Measurements from ENCODE around the gene RPS6KA5.
"Not testable (repeated sequence)": the region's sequence is repeated elsewhere in the genome, so short reads cannot be mapped to it uniquely, and the experiment has no call there.

The RPS6KA5 gene

DNA sequence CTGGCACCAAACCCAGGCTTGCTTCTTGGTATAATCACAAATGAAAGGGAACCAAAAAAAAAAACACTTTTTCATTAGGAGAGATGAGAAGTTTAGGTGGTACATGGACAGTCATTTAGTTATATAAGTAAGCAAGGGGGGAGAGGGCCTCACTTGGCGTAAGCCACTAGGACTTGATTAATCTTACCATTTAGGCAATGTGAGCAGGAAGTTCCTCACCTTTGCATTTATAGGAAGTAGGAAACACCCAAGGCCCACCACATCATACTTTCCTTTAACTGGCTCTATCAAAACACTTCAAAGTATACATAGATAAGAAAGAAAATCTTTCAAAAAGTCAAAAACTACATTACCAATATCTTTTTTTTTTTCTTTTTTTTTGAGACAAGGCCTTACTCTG is 6.7 kb upstream of the RPS6KA5 start:
- peak in 1 of 2 donors; percentile 7 for DNase-seq (ENCODE audit: extremely low read depth in 1 of 2, low read depth in 1 of 2)

DNA sequence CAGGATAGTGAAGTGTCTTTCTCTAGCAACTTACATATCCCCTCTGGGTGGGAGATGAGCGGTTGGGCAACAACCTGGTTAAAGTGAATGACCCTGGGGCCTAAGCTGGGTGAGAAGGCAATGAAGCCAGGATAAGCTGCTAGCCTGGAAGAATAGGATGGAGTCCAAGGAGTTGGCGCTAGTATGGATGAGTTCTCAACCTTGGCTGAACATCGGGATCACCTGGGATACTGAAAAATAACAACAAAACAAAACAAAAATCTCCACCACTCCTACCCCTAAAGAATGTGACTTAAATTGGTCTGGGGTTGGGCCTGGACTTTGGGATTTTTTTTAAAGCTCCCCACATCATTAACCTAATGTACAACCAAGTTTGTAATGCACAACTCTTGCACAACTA is 4.8 kb upstream of the RPS6KA5 start:
- DNase-seq (ENCODE audit: extremely low read depth in 1 of 2, low read depth in 1 of 2) = no peak

GRCh38 chr14:91063119-91063518 is 2.7 kb upstream of the RPS6KA5 start:
- no peak for DNase-seq (ENCODE audit: extremely low read depth in 1 of 2, low read depth in 1 of 2)

DNA sequence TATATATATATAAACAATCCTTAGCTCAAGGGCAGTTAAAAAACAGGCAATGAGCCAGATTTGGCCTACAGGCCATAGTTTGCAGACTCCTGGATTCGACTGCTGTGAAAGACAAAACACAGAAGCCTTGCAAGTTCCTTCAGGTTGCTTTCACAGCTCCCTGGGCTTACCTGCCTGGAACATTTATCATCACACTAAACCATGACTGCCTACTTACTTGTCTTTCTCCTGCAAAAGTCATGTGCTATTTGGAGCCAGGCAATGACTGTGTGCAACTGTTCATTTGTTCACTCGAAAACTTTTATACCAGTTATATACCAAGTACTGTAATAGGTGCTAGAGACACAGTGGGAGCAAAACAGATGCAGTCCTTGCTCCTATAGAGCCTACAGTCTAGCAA is 2.2 kb upstream of the RPS6KA5 start:
- DNase-seq (ENCODE audit: extremely low read depth in 1 of 2, low read depth in 1 of 2) = no peak

- DNase-seq (ENCODE audit: extremely low read depth in 1 of 2, low read depth in 1 of 2) = no peak
These were observed 831 bp upstream of the RPS6KA5 start for GRCh38 chr14:91061056-91061887.

DNA sequence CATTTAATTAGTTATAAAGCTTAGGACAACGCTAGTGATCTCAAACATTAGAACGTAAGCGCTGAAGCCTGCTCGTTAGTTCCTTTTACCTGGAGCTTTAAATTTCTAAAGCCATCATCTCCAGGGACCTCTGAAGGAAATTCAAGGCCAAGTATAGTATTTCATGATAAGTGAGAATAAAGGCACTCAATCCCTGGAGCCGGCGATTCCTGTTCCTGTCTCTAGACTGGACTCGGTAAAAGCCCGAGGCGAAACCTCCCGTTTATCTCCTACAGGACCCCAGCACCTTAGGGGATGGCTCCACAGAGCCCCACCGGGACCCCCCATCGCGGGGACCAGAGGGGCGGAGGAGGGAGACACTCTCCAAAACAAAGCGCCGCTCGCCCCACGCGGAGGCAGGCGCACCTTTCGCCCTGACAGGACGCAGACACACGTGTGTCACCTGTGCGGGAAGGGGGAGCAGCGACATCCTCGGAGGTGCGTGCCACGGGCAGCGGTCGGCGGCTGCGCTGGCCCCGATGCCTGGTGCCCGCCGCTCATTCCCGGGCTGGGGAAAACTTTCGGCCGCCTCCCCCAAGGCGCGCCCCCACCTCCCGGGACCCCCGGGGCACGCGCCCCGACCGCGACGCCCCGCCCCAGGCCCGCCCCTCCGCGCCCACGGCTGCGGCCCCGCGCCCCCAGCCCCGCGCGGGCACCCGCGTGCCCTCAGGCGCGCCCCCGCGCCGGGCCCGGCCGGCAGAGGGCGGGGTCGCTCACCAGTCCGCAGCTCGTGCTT is 678 bp downstream of the RPS6KA5 start:
- peak; percentile 12 to 35 for DNase-seq (ENCODE audit: extremely low read depth in 1 of 2, low read depth in 1 of 2)

DNA sequence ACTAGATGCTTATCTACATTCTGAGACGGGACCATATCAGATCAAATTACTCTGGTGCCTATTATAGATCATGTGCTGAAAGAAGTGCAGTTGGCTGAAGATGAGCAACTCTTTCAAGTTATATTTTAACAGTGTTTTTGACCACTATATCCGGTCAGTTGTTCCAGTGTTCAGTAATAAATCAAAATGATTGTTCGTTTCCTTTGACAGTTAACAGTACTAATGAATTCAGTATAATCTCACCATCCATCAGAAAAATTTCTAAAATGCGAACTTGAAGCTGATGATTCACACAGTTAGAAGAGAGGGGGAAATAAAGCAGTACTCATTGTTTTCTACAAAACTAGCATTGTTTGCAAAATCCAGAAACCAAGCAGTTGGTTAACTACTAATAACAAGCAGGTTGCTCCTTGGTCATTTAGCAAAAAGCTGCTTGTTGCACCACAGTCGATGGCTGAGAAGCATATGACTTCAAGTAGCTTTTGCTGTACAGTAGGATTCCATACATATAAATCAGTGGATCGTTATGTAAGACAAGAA is 2.3 kb downstream of the RPS6KA5 start:
- no peak for DNase-seq (ENCODE audit: extremely low read depth in 1 of 2, low read depth in 1 of 2)

DNA sequence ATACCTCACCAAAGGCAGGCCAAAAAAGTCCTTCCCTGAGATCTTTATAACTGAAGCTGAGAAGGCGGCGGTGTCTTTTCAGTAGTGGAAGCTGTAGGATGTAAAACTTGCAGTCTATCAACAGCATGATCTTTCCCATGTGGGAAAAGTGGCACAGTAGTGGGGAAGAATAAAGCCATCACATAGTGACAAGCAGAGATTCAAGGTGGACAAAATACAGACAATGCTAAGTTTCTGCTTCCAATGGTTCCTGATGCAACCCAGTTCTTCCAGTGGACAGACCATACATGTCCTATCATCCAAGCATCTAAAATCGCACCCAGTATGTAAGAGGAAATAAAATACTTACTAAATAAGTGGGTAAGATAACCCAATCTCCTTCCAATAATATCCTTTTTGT is 4.1 kb downstream of the RPS6KA5 start:
- no peak for DNase-seq (ENCODE audit: extremely low read depth in 1 of 2, low read depth in 1 of 2)

GRCh38 chr14:91055016-91055415 is 5.4 kb downstream of the RPS6KA5 start:
- DNase-seq (ENCODE audit: extremely low read depth in 1 of 2, low read depth in 1 of 2) = no peak

GRCh38 chr14:91048676-91049075 is 11.8 kb downstream of the RPS6KA5 start:
- DNase-seq (ENCODE audit: extremely low read depth in 1 of 2, low read depth in 1 of 2) = no peak

DNA sequence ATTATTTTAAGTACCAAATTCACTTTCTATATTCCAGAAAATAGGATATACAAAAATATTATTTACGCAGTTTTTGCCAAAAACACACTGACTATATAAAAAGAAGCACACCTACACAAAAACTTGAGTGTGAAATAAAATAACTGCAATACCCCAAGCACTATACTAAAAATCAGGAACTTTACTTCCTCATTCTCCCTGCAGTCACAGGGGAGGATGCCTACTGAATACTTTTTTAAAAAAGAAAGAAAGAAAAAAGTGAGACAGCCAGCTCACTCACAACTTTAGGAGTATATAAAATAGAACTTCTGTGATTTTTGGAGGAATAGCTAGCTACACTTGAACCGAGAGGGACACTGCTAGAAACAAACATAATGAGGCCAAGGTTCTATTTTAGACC is 12.2 kb downstream of the RPS6KA5 start:
- no peak for DNase-seq (ENCODE audit: extremely low read depth in 1 of 2, low read depth in 1 of 2)

DNA sequence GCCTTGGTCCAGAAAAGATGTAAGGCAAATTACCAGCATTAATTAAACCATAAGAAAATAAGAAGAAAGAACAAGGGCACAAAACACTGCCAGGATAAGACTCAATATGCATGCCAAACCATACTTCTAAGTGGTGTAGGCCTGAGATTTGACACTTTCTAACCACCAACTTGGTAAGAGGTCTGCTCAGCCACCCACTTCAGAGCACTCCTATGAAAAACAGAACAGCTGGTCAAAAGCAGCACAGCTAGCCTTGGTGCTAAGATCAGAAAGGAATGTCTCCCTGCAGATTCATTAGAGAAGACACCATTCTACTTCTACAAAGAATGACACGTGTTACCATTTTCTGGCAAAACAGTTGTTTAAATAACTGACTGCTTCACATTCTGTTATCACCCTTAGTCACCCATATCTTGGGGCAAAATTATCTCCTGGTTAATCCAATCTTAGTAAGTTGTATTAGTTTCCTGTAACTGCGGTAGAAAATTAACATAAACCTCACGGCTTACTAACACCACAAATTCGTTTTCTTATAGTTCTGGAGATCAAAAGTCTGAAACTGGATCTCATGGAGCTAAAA is 13.2 kb downstream of the RPS6KA5 start:
- DNase-seq (ENCODE audit: extremely low read depth in 1 of 2, low read depth in 1 of 2) = no peak

DNA sequence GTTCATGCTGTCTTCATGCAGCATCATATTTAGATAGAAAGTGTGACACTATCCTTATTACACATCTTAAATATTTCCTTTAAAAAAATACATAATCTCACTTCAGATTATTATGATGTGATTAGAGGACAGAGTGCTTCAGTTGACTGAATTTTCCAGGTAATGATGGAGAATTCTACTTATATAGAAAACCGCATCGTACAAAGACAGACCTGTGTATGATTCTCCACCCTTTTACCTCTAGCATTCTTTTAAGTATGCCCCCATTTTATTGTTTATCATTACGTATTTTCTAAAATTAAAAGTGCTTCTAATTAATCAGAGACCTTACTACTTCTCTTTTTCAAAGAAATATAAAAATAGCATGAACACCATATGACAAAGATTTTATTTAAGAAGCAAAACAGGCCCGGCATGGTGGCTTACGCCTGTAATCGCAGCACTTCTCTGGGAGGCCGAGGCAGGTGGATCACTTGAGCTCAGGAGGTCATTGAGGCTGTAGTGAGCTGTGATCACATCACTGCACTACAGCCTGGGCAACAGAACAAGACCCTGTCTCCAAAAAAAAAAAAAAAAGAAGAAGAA is 13.9 kb downstream of the RPS6KA5 start:
- no peak for DNase-seq (ENCODE audit: extremely low read depth in 1 of 2, low read depth in 1 of 2)

GRCh38 chr14:91041450-91041849 is 19.0 kb downstream of the RPS6KA5 start:
- no peak for DNase-seq (ENCODE audit: extremely low read depth in 1 of 2, low read depth in 1 of 2)

DNA sequence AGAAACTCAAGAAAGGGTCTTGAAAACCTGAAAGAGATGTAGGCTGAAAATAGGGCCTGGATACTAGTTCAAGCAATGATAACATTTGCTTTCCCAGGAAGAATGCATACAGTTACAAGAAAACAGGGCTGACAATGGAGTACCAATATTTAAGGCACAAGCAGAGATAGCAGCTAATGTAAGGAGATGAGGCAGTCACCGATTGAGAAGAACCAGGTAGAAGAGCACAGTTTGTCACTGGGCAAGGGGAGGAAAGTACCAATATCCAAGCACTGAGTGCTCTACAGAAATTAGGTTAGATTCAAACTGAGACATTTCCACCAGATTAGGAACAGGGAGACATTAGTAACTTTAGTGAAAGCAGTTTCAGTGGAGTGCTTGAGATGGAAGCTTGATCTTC is 19.9 kb downstream of the RPS6KA5 start:
- DNase-seq (ENCODE audit: extremely low read depth in 1 of 2, low read depth in 1 of 2) = no peak

DNA sequence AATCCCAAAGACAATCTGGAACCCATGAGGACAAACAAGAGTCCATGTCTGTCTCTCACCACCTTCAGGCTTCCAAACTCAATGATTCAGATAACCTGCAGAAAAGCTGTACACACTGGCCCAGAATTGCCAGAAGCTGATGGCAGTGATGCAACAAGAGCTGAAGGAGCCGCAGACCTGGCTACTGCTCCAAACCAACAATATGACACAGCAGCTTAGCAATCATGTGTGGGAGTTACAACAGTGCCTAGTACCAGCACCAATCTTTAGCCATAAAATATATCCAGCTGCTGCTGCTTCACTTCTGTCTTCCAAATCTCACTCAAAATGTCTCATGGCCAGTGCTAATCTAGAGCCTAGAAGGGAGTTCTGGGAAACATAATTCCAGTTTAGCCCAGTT is 22.0 kb downstream of the RPS6KA5 start:
- DNase-seq (ENCODE audit: extremely low read depth in 1 of 2, low read depth in 1 of 2) = no peak

- DNase-seq (ENCODE audit: extremely low read depth in 1 of 2, low read depth in 1 of 2) = no peak
These were observed 23.5 kb downstream of the RPS6KA5 start for GRCh38 chr14:91036741-91037469.

DNA sequence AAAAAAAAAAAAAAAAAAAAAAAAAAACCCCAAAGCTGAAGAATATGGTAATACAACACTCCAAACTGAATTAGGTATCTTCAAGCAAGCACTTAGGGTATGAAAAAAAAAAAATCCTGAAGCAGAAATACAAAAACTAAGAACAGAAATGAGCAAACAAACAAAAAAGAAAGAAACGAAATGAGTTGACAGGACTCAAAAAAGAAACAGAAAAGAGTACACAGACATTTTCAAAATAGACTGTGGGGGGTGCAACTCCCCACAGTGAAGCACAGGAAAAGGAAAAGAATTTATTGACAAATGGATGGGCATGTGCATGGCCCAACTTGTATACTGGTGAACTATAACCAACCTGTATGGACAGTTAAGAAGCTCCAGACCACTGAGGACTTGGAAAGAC is 24.6 kb downstream of the RPS6KA5 start:
- DNase-seq (ENCODE audit: extremely low read depth in 1 of 2, low read depth in 1 of 2) = no peak

DNA sequence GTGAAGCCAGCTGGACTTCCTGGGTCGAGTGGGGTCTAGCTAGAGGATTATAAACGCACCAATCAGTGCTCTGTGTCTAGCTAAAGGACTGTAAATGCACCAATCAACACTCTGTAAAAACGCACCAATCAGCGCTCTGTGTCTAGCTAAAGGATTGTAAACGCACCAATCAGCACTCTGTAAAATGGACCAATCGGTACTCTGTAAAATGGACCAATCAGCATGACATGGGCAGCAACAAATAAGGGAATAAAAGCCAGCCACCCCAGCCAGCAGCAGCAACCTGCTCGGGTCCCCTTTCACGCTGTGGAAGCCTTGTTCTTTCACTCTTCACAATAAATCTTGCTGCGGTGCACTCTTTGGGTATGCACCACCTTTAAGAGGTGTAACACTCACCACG is 26.1 kb downstream of the RPS6KA5 start:
- not testable (repeated sequence) for DNase-seq (ENCODE audit: extremely low read depth in 1 of 2, low read depth in 1 of 2)

GRCh38 chr14:91032248-91032647 is 28.2 kb downstream of the RPS6KA5 start:
- no peak for DNase-seq (ENCODE audit: extremely low read depth in 1 of 2, low read depth in 1 of 2)

DNA sequence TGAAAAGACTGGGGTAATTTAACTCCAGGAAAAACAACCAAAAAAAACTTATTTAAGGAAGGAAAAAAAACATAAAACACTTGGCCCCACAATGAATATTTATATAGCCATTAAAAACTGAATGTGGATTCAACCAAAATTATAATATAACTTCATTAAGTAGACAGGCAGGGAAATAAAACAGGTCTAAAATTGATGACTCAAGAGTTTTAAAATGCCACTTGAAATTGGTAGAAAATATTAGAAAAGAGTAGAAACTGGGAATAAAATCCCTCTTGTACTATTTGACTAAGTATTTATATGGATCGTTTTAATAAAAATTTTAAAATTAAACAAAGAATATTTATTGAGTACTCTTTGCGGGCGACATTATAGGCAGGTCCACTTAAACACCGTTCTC is 28.8 kb downstream of the RPS6KA5 start:
- DNase-seq (ENCODE audit: extremely low read depth in 1 of 2, low read depth in 1 of 2) = no peak
